ENCODE results near the gene MBNL1.

DNA sequence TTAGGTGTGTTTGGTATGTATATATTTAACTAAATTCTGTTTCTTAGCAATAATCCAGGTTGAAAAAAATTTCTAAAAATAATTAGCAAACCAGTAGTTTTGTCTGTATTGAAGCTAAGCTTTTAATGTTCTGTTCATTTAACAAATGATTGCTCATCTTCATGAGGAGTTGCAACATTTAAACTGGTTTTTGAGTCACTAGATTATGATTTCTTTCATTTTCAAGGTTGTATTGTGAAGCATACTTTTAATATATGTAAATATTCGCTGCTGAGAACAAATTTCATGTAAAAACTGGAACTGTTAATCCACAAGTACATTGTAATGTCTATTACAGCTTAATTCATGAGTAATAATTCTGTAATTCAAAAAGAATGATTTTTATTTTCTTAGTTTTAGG, 192.7 kb downstream of the MBNL1 start:
- TF ChIP-seq, protein P1, sequence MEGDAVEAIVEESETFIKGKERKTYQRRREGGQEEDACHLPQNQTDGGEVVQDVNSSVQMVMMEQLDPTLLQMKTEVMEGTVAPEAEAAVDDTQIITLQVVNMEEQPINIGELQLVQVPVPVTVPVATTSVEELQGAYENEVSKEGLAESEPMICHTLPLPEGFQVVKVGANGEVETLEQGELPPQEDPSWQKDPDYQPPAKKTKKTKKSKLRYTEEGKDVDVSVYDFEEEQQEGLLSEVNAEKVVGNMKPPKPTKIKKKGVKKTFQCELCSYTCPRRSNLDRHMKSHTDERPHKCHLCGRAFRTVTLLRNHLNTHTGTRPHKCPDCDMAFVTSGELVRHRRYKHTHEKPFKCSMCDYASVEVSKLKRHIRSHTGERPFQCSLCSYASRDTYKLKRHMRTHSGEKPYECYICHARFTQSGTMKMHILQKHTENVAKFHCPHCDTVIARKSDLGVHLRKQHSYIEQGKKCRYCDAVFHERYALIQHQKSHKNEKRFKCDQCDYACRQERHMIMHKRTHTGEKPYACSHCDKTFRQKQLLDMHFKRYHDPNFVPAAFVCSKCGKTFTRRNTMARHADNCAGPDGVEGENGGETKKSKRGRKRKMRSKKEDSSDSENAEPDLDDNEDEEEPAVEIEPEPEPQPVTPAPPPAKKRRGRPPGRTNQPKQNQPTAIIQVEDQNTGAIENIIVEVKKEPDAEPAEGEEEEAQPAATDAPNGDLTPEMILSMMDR (IDR thresholded peaks at IDR 0.05) = no peak
- no peak for TF ChIP-seq POLR2A (IDR thresholded peaks at IDR 0.05)
